Measurements from ENCODE around the gene TECPR1.

DNA sequence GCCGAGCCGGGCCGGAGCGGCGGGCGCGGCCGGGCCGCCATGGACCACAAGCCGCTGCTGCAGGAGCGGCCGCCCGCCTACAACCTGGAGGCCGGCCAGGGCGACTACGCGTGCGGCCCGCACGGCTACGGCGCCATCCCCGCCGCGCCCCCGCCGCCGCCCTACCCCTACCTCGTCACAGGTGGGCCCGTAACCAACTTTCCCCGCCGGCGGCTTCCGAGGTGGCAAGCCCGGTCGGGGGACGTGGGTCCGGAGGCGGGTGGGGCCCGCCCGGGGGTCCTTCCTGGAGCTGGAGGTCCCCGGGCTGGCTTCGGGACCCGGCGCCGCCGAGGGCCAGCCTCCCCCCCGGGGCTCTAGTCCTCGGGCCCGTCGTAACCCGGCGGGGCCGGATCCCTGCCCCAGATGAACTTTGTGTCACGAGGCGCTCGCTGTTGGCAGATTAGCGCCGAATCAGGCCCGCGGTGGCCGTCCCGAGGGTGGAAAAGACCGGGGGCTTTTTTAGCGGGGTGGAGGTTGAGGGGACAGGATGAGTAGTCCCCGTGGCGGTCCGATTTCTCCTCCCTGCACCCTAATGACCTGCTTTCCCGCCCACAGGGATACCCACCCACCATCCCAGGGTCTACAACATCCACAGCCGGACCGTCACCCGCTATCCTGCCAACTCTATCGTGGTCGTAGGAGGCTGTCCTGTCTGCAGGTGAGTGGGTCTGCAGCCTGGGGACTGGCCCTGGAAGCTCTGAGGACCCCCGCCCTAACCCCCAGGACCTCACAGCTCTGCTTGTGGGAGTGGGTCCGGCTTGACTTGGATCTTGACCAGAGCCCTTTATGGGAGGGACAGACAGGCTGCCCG is 29.9 kb upstream of the TECPR1 start:
- TF ChIP-seq, protein P1, sequence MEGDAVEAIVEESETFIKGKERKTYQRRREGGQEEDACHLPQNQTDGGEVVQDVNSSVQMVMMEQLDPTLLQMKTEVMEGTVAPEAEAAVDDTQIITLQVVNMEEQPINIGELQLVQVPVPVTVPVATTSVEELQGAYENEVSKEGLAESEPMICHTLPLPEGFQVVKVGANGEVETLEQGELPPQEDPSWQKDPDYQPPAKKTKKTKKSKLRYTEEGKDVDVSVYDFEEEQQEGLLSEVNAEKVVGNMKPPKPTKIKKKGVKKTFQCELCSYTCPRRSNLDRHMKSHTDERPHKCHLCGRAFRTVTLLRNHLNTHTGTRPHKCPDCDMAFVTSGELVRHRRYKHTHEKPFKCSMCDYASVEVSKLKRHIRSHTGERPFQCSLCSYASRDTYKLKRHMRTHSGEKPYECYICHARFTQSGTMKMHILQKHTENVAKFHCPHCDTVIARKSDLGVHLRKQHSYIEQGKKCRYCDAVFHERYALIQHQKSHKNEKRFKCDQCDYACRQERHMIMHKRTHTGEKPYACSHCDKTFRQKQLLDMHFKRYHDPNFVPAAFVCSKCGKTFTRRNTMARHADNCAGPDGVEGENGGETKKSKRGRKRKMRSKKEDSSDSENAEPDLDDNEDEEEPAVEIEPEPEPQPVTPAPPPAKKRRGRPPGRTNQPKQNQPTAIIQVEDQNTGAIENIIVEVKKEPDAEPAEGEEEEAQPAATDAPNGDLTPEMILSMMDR (IDR thresholded peaks at IDR 0.05; ENCODE audit: insufficient read depth, low read depth, low read length): no peak
- TF ChIP-seq EZH2 (IDR thresholded peaks at IDR 0.05; ENCODE audit: insufficient read depth, low read length): no peak

Data from astrocyte (in vitro differentiated cells and primary cell).